Measurements from ENCODE around the gene AP2A1. TPM values are rescaled to one million over a fixed set of nuclear protein-coding genes. Genes with fewer than 3 reads are reported as not detected.

AP2A1 gene
- total and polyA plus RNA-seq, 9 of the 15 experiments (the other 6 are each of a cell fraction or from before 2014, with no cell fraction given), result 0.55 to 150 (median 31.9) TPM

- no peak for TF ChIP-seq ELK3 (CRISPR knock-in tag; IDR thresholded peaks at IDR 0.05)
- TF ChIP-seq TAF7 (tag; IDR thresholded peaks at IDR 0.05), result peak; percentile 70; the same call in 1 of the 2 replicates
- no peak for TF ChIP-seq SAFB2 (IDR thresholded peaks at IDR 0.05; ENCODE audit: borderline replicate concordance, low read depth, low read length, severe bottlenecking)
- TF ChIP-seq MYNN (IDR thresholded peaks at IDR 0.05), result no peak
- TF ChIP-seq MYNN (CRISPR knock-in tag; IDR thresholded peaks at IDR 0.05), result no peak
- 0 out of 2 replicates have a peak, but pooled peaks have one; percentile 2 for TF ChIP-seq RAD51 (IDR thresholded peaks at IDR 0.05; ENCODE audit: borderline replicate concordance, low read depth)
- TF ChIP-seq, protein P1, sequence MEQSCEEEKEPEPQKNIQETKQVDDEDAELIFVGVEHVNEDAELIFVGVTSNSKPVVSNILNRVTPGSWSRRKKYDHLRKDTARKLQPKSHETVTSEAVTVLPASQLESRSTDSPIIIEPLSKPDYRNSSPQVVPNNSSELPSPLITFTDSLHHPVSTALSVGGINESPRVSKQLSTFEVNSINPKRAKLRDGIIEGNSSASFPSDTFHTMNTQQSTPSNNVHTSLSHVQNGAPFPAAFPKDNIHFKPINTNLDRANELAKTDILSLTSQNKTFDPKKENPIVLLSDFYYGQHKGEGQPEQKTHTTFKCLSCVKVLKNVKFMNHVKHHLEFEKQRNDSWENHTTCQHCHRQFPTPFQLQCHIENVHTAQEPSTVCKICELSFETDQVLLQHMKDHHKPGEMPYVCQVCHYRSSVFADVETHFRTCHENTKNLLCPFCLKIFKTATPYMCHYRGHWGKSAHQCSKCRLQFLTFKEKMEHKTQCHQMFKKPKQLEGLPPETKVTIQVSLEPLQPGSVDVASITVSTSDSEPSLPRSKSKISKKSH (CRISPR knock-in tag; IDR thresholded peaks at IDR 0.05), result no peak
- TF ChIP-seq, protein P2, sequence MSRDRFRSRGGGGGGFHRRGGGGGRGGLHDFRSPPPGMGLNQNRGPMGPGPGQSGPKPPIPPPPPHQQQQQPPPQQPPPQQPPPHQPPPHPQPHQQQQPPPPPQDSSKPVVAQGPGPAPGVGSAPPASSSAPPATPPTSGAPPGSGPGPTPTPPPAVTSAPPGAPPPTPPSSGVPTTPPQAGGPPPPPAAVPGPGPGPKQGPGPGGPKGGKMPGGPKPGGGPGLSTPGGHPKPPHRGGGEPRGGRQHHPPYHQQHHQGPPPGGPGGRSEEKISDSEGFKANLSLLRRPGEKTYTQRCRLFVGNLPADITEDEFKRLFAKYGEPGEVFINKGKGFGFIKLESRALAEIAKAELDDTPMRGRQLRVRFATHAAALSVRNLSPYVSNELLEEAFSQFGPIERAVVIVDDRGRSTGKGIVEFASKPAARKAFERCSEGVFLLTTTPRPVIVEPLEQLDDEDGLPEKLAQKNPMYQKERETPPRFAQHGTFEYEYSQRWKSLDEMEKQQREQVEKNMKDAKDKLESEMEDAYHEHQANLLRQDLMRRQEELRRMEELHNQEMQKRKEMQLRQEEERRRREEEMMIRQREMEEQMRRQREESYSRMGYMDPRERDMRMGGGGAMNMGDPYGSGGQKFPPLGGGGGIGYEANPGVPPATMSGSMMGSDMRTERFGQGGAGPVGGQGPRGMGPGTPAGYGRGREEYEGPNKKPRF (IDR thresholded peaks at IDR 0.05; ENCODE audit: low read depth, low read length), result no peak
- 0 out of 2 replicates have a peak, but pooled peaks have one; percentile 33 for TF ChIP-seq ZFX (CRISPR knock-in tag; IDR thresholded peaks at IDR 0.05)
- TF ChIP-seq SREBF2 (CRISPR knock-in tag; IDR thresholded peaks at IDR 0.05), result no peak
- TF ChIP-seq CBFA2T2 (conservative IDR thresholded peaks at IDR 0.05), result no peak
- no peak; the same call in 1 of the 2 replicates for TF ChIP-seq ZC3H4 (CRISPR knock-in tag; IDR thresholded peaks at IDR 0.05; ENCODE audit: borderline replicate concordance)
- no peak for TF ChIP-seq ZNF41 (CRISPR knock-in tag; conservative IDR thresholded peaks at IDR 0.05)
- no peak for TF ChIP-seq SNAPC5 (CRISPR knock-in tag; IDR thresholded peaks at IDR 0.05)
- no peak for TF ChIP-seq MED1 (CRISPR knock-in tag; IDR thresholded peaks at IDR 0.05; ENCODE audit: borderline replicate concordance)
- TF ChIP-seq, protein P3, sequence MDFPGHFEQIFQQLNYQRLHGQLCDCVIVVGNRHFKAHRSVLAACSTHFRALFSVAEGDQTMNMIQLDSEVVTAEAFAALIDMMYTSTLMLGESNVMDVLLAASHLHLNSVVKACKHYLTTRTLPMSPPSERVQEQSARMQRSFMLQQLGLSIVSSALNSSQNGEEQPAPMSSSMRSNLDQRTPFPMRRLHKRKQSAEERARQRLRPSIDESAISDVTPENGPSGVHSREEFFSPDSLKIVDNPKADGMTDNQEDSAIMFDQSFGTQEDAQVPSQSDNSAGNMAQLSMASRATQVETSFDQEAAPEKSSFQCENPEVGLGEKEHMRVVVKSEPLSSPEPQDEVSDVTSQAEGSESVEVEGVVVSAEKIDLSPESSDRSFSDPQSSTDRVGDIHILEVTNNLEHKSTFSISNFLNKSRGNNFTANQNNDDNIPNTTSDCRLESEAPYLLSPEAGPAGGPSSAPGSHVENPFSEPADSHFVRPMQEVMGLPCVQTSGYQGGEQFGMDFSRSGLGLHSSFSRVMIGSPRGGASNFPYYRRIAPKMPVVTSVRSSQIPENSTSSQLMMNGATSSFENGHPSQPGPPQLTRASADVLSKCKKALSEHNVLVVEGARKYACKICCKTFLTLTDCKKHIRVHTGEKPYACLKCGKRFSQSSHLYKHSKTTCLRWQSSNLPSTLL (IDR thresholded peaks at IDR 0.05), result no peak
- no peak for TF ChIP-seq ZC3H11A (IDR thresholded peaks at IDR 0.05; ENCODE audit: low read depth, low read length)
- 0 out of 2 replicates have a peak, but pooled peaks have one; percentile 52 for TF ChIP-seq FOXJ2 (tag; IDR thresholded peaks at IDR 0.05)
- TF ChIP-seq DDX20 (tag; IDR thresholded peaks at IDR 0.05; ENCODE audit: low read depth), result no peak
- TF ChIP-seq NCOA6 (IDR thresholded peaks at IDR 0.05), result no peak
- TF ChIP-seq ZNF780A (CRISPR knock-in tag; IDR thresholded peaks at IDR 0.05), result no peak
- TF ChIP-seq KHSRP (IDR thresholded peaks at IDR 0.05), result no peak
- no peak for TF ChIP-seq PHTF2 (CRISPR knock-in tag; IDR thresholded peaks at IDR 0.05)
Measured at GRCh38 chr19:49766007-49766929, 533 bp upstream of the AP2A1 start (continued).
